HCT116 (cell line): ENCODE measurements around the gene EDDM13. TPM values are rescaled to one million over a fixed set of nuclear protein-coding genes. Genes with fewer than 3 reads are reported as not detected.

Experiments used
- ATAC-seq: fragments of 200-7000 bp; cut with Tn5 transposase; 2 replicates; pipeline ENCODE4 v1.9.1; 2020; ENCODE audit warnings: mild to moderate bottlenecking, moderate library complexity
- BruUV-seq: library from RNA; stranded (reverse); fragments of 400-500 nt; replicated peaks from 2 replicates; lab custom pipeline; 2021; lab: Mats Ljungman, UMichigan
- CTCF ChIA-PET: fragments of 300-600 bp; sonication (Branson Sonifier 250); formaldehyde crosslinking; loops from one replicate; lab custom pipeline; 2021; ENCODE audit warnings: antibody characterized with exemption; lab: Charles Lee
- POLR2A ChIA-PET: fragments of 300-600, 350-600 bp; sonication (Branson Sonifier 250); formaldehyde crosslinking; loops from one replicate; lab custom pipeline; 2021; ENCODE audit warnings: antibody characterized with exemption; lab: Charles Lee
- RAD21 ChIA-PET, 2 experiments: fragments of 300-600 bp; sonication (Branson Sonifier 250); formaldehyde crosslinking; loops; one replicate each; lab custom pipeline; 2023; ENCODE audit warnings: low total read pairs in 2 of 2; ENCODE audit not compliant: uncharacterized antibody in 2 of 2, unreplicated experiment in 2 of 2, low non-redundant PET in 1 of 2; lab: Charles Lee
- DNase-seq: peaks from one replicate; pipeline ENCODE4 v3.0.0-alpha.2; 2010; ENCODE audit warnings: low read depth, low spot score
- H2AFZ ChIP-seq: fragments of 200-600 bp; shearing (Covaris generic), sonication (generic); 2 replicates; pipeline ENCODE4 v1.6.1; 2017; ENCODE audit warnings: low read depth, mixed run types, mixed read lengths, antibody characterized with exemption, low read length; ENCODE audit not compliant: poor library complexity, severe bottlenecking
- H3K27ac ChIP-seq: 2 replicates; pipeline ENCODE4 v1.5.1; 2012; ENCODE audit warnings: low read depth, low read length
- H3K27me3 ChIP-seq: fragments of 200-600 bp; sonication (generic); 2 replicates; pipeline ENCODE4 v1.6.1; 2016; ENCODE audit warnings: mixed run types, low read length, mixed read lengths; ENCODE audit not compliant: insufficient read depth
- H3K36me3 ChIP-seq, 2 experiments: fragments of 200-500 bp in 1 of 2; fragments of 200-600 bp in 1 of 2; sonication (Bioruptor generic) in 1 of 2; sonication (generic) in 1 of 2; 2 replicates each; pipeline versions ENCODE4 v1.5.1 to v1.6.1; 2014 to 2016; ENCODE audit warnings: low read length in 2 of 2, inconsistent platforms in 1 of 2, mixed read lengths in 1 of 2, mixed run types in 1 of 2; ENCODE audit not compliant: insufficient read depth in 2 of 2, control insufficient read depth in 1 of 2
- H3K4me1 ChIP-seq, 2 experiments: fragments of 200-600 bp in 1 of 2; sonication (generic) in 1 of 2; 2 replicates each; pipeline versions ENCODE4 v1.5.1 to v1.6.1; 2012 to 2017; ENCODE audit warnings: low read length in 2 of 2, inconsistent platforms in 1 of 2, mild to moderate bottlenecking in 1 of 2, mixed read lengths in 1 of 2, mixed run types in 1 of 2, moderate library complexity in 1 of 2; ENCODE audit not compliant: insufficient read depth in 2 of 2, control insufficient read depth in 1 of 2
- H3K4me2 ChIP-seq: fragments of 200-600 bp; sonication (generic); 2 replicates; pipeline ENCODE4 v1.6.1; 2017; ENCODE audit warnings: mixed run types, low read length, mixed read lengths
- H3K4me3 ChIP-seq, 2 experiments: fragments of 200-600 bp in 1 of 2; sonication (generic) in 1 of 2; replicated peaks in 1 of 2; 2 replicates each; pipeline ENCODE4 v1.5.1; 2011 to 2016; ENCODE audit warnings: low read length in 2 of 2, control low read depth in 1 of 2, low read depth in 1 of 2, mild to moderate bottlenecking in 1 of 2, mixed read lengths in 1 of 2, mixed run types in 1 of 2
- H3K79me2 ChIP-seq: fragments of 200-600 bp; sonication (generic); 2 replicates; pipeline ENCODE4 v1.6.1; 2017; ENCODE audit warnings: mild to moderate bottlenecking, mixed run types, low read length, moderate library complexity, mixed read lengths; ENCODE audit not compliant: insufficient read depth
- H3K9ac ChIP-seq: fragments of 200-600 bp; sonication (generic); 2 replicates; pipeline ENCODE4 v1.6.1; 2016; ENCODE audit warnings: low read length, mixed read lengths
- H3K9me2 ChIP-seq: fragments of 200-600 bp; sonication (generic), shearing (Covaris generic); 2 replicates; pipeline ENCODE4 v1.6.1; 2017; ENCODE audit warnings: mixed run types, mild to moderate bottlenecking, moderate library complexity; ENCODE audit not compliant: insufficient read depth
- H3K9me3 ChIP-seq, 2 experiments: fragments of 200-500 bp in 1 of 2; fragments of 200-600 bp in 1 of 2; sonication (Bioruptor generic) in 1 of 2; sonication (generic) in 1 of 2; 2 replicates each; pipeline ENCODE4 v1.6.1; 2014 to 2017; ENCODE audit warnings: low read length in 2 of 2, mixed read lengths in 2 of 2, inconsistent platforms in 1 of 2, low read depth in 1 of 2, mild to moderate bottlenecking in 1 of 2, mixed run types in 1 of 2, moderate library complexity in 1 of 2; ENCODE audit not compliant: control insufficient read depth in 1 of 2, insufficient read depth in 1 of 2
- H4K20me1 ChIP-seq: fragments of 200-600 bp; sonication (generic), shearing (Covaris generic); 2 replicates; pipeline ENCODE4 v1.6.1; 2017; ENCODE audit warnings: mixed run types, mild to moderate bottlenecking, moderate library complexity; ENCODE audit not compliant: insufficient read depth
- CTCF ChIP-seq, 3 experiments: fragments of 200-600 bp in 1 of 3; sonication (generic) in 1 of 3; IDR thresholded peaks in 2 of 3; conservative IDR thresholded peaks in 1 of 3; 2 replicates each; pipeline ENCODE4 v1.5.1; 2012 to 2017; ENCODE audit warnings: low read depth in 2 of 3, low read length in 2 of 3, antibody characterized with exemption in 1 of 3, borderline replicate concordance in 1 of 3, control low read depth in 1 of 3, mild to moderate bottlenecking in 1 of 3, mixed read lengths in 1 of 3, mixed run types in 1 of 3, moderate library complexity in 1 of 3; ENCODE audit not compliant: insufficient read depth in 1 of 3
- ELF1 ChIP-seq: IDR thresholded peaks from 2 replicates; pipeline ENCODE4 v1.6.1; 2012; ENCODE audit warnings: low read depth, borderline replicate concordance
- POLR2A ChIP-seq: IDR thresholded peaks from 2 replicates; pipeline ENCODE4 v1.7.0; 2011; ENCODE audit warnings: borderline replicate concordance; ENCODE audit not compliant: insufficient read depth, insufficient read length; ENCODE audit errors: extremely low read depth
- POLR2AphosphoS5 ChIP-seq: IDR thresholded peaks from 2 replicates; pipeline ENCODE4 v1.6.1; 2011; ENCODE audit warnings: mild to moderate bottlenecking, low read depth, low read length, moderate library complexity
- RAD21 ChIP-seq: IDR thresholded peaks from 2 replicates; pipeline ENCODE4 v1.6.1; 2012; ENCODE audit warnings: low read depth, mild to moderate bottlenecking
- TCF7L2 ChIP-seq: IDR thresholded peaks from 2 replicates; pipeline ENCODE4 v1.7.0; 2011; ENCODE audit warnings: borderline replicate concordance, inconsistent platforms; ENCODE audit not compliant: insufficient read depth, insufficient read length; ENCODE audit errors: extremely low read depth
- YY1 ChIP-seq: IDR thresholded peaks from 2 replicates; pipeline ENCODE4 v1.6.1; 2011; ENCODE audit warnings: low read length, low read depth, moderate library complexity, mild to moderate bottlenecking; ENCODE audit not compliant: insufficient replicate concordance; ENCODE audit errors: extremely low read depth
- ZNF274 ChIP-seq: fragments of 200-500 bp; sonication (Bioruptor generic); IDR thresholded peaks from 2 replicates; pipeline ENCODE4 v1.6.1; 2014; ENCODE audit warnings: mild to moderate bottlenecking, low read depth, low read length, inconsistent platforms
- intact Hi-C: fragments of 100-400 bp; cut with micrococcal nuclease; formaldehyde crosslinking; loops from 2 replicates; pipeline ENCODE4 v1.10.0; 2022
- total RNA-seq: library from RNA; stranded (reverse); gene quantifications from one replicate; pipeline ENCODE4 v1.2.1, GENCODE V29; 2021; ENCODE audit not compliant: unreplicated experiment
- TF ChIP-seq, protein P1 (sequence below): IDR thresholded peaks from 2 replicates; pipeline ENCODE4 v1.6.1; 2012; ENCODE audit warnings: low read depth
- TF ChIP-seq, protein P2 (sequence below): IDR thresholded peaks from 2 replicates; pipeline ENCODE4 v1.6.1; 2011; ENCODE audit warnings: mild to moderate bottlenecking, low read length, moderate library complexity; ENCODE audit not compliant: insufficient replicate concordance; ENCODE audit errors: extremely low read depth

The EDDM13 gene
- total RNA-seq, 1 experiment from 2014 or later, result not detected

DNA sequence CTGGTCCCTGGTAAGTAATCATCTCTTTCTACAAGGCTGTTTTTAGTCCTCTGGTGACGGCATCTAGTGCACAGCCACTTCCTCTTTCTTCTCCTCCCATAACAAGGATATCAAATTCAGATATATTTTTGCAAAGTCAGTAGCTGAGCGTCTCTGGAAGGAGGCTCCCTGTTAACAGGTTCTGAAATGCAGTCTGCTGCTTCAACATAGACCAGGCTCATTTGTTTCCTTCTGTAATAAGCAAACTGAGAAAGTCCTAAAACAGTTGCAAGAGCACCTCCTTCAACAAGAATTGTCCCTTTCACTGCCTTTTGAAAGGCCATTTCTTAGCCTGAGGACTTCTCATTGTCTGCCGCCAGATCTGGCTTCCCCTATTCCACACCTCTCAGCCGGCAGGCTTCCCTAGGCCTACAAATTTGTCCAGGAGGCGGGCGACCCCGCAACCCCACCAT, 49.5 kb downstream of the EDDM13 start:
- BruUV-seq, result no TSS peak
- ATAC-seq (no peak), DNase-seq (no peak)
- RAD21 ChIA-PET, result interaction anchor here in 1 of 2 experiments (0.6 kb wide), 1 partner anchor 150 kb away, joined by 4 read pairs; no protein-coding TSS in a partner anchor
- CTCF ChIA-PET, result interaction anchor here (0.9 to 1.9 kb wide), 2 partner anchors 11 to 12 kb away, joined by 4 to 6 read pairs; no protein-coding TSS in a partner anchor
- no peak overlapping the region for H3K4me2 ChIP-seq
- H3K9ac ChIP-seq, result no peak overlapping the region
- intact Hi-C loops, result no loop called here
- TF ChIP-seq CTCF (IDR thresholded peaks at IDR 0.05 in 2 of 3, conservative IDR thresholded peaks at IDR 0.05 in 1 of 3; ENCODE audit: borderline replicate concordance in 1 of 3, insufficient read depth in 1 of 3, low read depth in 2 of 3, low read length in 2 of 3) (no peak), TCF7L2 (no peak), RAD21 (no peak), POLR2AphosphoS5 (no peak), ZNF274 (no peak)
- no peaks in the 10 kb centered on the region for H3K36me3 ChIP-seq
- H4K20me1 ChIP-seq, result no peaks in the 10 kb centered on the region
- H3K9me3 ChIP-seq, result no peaks in the 10 kb centered on the region
- no peak overlapping the region for H2AFZ ChIP-seq
- H3K9me2 ChIP-seq, result no peaks in the 10 kb centered on the region
- H3K4me1 ChIP-seq, result no peaks in the 10 kb centered on the region
- no peak overlapping the region for H3K27ac ChIP-seq
- no peaks in the 10 kb centered on the region for H3K79me2 ChIP-seq
- no peaks in the 10 kb centered on the region for H3K27me3 ChIP-seq
- no peak overlapping the region for H3K4me3 ChIP-seq
- POLR2A ChIA-PET, result no interaction called here

DNA sequence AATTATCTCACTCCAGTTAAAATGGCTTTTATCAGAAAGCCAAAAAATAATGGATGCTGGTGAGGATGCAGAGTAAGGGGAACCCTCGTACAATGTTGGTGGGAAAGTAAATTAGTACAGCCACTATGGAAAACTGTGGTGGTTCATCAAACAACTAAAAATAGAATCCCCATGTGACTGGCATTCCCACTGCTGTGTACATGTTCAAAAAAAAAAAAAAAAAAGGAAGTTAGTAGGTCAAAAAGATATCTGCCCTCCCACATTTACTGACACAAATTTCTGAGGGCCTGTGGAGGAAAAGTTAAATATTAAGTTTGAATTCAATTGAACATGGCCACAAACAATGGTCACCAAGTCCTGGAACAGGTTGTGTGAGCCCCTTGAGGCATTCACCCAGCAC, 51.9 kb downstream of the EDDM13 start:
- Histone ChIP-seq H3K9me2 (no peaks in the 10 kb centered on the region), H3K9ac (no peak overlapping the region), H3K27me3 (no peaks in the 10 kb centered on the region), H3K4me2 (no peak overlapping the region), H3K27ac (no peak overlapping the region), H3K4me3 (no peak overlapping the region), H3K9me3 (no peaks in the 10 kb centered on the region), H3K36me3 (no peaks in the 10 kb centered on the region), H4K20me1 (no peaks in the 10 kb centered on the region), H2AFZ (no peak overlapping the region), H3K4me1 (no peaks in the 10 kb centered on the region), H3K79me2 (no peaks in the 10 kb centered on the region)
- BruUV-seq, result no TSS peak
- ATAC-seq (no peak), DNase-seq (no peak)
- ChIA-PET CTCF (no interaction called here), RAD21 (no interaction called here), POLR2A (no interaction called here)
- intact Hi-C loops, result no loop called here
- TF ChIP-seq, protein P1, sequence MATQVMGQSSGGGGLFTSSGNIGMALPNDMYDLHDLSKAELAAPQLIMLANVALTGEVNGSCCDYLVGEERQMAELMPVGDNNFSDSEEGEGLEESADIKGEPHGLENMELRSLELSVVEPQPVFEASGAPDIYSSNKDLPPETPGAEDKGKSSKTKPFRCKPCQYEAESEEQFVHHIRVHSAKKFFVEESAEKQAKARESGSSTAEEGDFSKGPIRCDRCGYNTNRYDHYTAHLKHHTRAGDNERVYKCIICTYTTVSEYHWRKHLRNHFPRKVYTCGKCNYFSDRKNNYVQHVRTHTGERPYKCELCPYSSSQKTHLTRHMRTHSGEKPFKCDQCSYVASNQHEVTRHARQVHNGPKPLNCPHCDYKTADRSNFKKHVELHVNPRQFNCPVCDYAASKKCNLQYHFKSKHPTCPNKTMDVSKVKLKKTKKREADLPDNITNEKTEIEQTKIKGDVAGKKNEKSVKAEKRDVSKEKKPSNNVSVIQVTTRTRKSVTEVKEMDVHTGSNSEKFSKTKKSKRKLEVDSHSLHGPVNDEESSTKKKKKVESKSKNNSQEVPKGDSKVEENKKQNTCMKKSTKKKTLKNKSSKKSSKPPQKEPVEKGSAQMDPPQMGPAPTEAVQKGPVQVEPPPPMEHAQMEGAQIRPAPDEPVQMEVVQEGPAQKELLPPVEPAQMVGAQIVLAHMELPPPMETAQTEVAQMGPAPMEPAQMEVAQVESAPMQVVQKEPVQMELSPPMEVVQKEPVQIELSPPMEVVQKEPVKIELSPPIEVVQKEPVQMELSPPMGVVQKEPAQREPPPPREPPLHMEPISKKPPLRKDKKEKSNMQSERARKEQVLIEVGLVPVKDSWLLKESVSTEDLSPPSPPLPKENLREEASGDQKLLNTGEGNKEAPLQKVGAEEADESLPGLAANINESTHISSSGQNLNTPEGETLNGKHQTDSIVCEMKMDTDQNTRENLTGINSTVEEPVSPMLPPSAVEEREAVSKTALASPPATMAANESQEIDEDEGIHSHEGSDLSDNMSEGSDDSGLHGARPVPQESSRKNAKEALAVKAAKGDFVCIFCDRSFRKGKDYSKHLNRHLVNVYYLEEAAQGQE, result no peak
- TF ChIP-seq TCF7L2, result no peak
- no peak for TF ChIP-seq POLR2A
- no peak for TF ChIP-seq POLR2AphosphoS5
- no peak for TF ChIP-seq YY1
- TF ChIP-seq ELF1, result no peak
- TF ChIP-seq, protein P2, sequence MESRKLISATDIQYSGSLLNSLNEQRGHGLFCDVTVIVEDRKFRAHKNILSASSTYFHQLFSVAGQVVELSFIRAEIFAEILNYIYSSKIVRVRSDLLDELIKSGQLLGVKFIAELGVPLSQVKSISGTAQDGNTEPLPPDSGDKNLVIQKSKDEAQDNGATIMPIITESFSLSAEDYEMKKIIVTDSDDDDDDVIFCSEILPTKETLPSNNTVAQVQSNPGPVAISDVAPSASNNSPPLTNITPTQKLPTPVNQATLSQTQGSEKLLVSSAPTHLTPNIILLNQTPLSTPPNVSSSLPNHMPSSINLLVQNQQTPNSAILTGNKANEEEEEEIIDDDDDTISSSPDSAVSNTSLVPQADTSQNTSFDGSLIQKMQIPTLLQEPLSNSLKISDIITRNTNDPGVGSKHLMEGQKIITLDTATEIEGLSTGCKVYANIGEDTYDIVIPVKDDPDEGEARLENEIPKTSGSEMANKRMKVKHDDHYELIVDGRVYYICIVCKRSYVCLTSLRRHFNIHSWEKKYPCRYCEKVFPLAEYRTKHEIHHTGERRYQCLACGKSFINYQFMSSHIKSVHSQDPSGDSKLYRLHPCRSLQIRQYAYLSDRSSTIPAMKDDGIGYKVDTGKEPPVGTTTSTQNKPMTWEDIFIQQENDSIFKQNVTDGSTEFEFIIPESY, result no peak
